HG03520 (cell line): ENCODE data around the gene NFKBIZ.

Source experiments
- ATAC-seq: cut with Tn5 transposase; IDR thresholded peaks from one replicate; pipeline ENCODE4 v1.9.1; 2021; ENCODE audit warnings: mild to moderate bottlenecking, moderate library complexity; ENCODE audit not compliant: unreplicated experiment

NFKBIZ gene

DNA sequence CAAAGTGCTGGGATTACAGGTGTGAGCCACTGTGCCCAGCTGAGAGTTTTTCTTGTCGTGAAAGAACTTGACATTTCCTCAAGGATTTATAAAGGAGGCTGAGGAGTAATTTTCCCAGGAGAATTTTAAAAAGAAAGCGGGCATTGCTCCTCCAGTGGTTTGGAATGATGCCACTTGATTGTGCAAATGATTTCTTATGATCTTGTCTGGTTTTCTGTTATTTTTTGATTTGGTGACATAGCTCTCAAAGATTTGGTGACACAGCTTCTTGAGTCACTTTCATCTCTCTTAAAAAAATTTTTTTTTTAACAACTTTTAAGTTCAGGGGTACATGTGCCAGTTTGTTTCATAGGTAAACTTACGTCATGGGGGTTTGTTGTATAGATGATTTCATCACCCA, 24.6 kb upstream of the NFKBIZ start:
- ATAC-seq, result no peak

- ATAC-seq, result no peak
Observed at GRCh38 chr3:101825904-101826445, 23.3 kb upstream of the NFKBIZ start.

GRCh38 chr3:101827211-101828174, 21.8 kb upstream of the NFKBIZ start:
- peak; percentile 86 for ATAC-seq

GRCh38 chr3:101828276-101828675, 21.0 kb upstream of the NFKBIZ start:
- no peak for ATAC-seq

- ATAC-seq, result peak; percentile 47
Observed at GRCh38 chr3:101828691-101829436, 20.4 kb upstream of the NFKBIZ start.

DNA sequence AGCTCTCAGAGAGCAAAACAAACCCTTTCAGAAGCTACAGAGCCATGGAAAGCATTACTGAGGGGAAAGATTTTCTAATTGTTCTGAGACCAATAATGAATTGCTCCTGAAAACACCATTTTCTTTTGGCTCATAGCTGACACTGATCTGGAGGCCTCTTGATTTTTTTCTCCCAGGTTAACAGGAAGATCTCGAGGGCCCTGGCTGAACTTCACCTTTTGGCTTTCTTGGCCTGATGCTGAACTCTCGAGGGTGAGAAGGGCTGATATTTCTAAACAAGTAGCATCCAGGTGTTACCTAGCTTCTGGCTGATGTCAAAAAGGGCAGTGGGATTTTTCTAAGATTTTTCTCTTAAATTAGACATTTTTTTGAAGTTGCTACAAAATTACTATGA, 19.9 kb upstream of the NFKBIZ start:
- ATAC-seq, result no peak

- ATAC-seq, result no peak
Observed at GRCh38 chr3:101829874-101830273, 19.4 kb upstream of the NFKBIZ start.

GRCh38 chr3:101833446-101833974, 15.8 kb upstream of the NFKBIZ start:
- no peak for ATAC-seq

DNA sequence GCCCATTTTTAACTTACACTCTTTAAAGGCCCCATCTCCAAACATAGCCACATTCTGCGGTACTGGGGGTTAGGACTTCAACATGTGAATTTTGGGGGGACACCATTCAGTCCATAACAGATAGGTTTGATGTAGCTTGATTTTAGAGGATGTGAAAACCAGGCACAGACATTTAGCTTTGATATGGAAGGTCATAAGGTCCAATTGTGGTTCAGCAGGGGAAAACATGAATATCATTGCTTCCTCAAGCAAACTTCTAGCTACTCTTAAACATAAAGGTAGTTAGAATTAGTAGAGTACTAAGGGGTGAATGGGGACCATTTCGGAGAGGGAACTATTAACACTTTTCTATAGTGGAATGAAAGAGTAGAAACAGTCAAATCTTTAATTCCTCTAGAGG, 13.6 kb upstream of the NFKBIZ start:
- no peak for ATAC-seq

GRCh38 chr3:101836160-101836559, 13.2 kb upstream of the NFKBIZ start:
- ATAC-seq, result no peak

DNA sequence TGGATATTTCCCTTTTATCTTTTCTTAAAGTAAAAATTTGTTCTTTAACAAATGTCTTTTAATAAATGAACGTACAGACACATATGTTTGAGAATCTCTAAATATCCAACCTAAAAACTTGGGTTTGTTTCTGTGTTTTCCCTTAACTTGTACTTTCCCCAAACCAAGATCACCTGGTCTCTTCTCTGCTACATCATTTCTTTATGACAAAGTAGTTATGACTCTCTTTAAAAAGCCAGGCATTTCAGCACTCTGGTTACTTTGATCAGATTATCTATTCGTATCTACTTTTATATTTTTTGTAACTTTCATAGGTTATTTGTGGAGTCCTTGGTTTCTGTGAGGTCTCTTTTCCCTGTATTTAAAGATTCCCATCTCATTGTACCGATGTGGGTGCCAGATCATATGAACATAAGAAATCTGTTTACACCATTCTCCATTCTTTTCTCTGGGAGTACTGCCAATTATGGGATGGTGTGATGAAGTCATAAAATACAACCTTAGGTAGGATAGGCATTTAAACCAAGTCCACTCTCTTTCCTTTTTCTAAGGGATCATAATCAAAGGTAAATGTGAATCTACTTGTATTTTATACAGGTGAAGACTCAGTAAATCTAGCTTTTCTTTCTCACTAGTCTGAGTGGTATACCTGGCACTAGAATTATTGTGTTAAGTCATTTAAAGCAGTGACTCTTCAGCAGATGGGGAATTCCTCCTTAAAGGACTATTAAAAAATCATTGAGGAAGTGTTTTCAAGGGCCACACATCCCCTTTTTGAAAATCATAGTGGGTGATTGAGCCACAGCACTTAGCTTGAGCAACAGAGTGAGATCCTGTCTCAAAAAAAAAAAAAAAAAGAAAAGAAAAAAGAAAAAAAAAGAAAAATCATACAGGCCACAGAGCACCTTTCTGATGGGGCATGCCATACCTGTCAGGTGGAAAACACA, 12.4 kb upstream of the NFKBIZ start:
- no peak for ATAC-seq

DNA sequence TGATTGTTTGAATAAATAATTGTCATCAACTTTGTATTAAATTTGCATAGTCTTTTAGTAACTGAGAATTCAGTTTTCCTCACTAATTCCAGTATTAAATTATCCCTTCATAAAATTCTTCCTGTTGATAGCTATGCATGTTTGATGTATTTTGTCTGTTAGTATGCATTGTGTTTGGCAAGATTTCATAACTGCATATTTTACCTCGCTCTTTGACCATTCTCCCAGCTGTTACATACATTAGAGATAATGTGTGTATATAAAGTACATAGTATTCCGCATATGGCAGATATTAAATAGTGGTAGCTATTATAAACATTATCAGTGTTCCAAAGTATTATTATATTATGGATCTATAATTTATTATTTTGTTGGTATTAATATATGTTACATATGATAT, 10.6 kb upstream of the NFKBIZ start:
- no peak for ATAC-seq

- no peak for ATAC-seq
Observed at GRCh38 chr3:101840066-101840465, 9.2 kb upstream of the NFKBIZ start.

- no peak for ATAC-seq
Observed at GRCh38 chr3:101842245-101842934, 6.9 kb upstream of the NFKBIZ start.

DNA sequence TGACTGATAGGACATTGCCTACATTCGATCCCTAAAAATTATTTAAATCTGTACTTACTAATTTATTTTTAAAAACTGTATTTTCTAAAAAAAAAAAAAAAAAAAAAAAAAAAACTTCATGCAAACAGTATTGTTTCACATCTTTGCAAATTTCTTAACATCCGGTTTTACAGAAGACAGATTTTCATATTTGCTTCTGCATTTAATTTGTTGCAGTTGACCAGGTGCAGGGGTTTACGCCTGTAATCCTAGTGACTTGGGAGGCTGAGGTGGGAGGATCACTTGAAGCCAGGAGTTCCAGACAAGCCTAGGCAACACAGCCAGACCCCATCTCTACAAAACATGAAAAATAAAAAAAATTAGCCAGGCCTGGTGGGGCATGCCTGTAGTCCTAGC, 6.4 kb upstream of the NFKBIZ start:
- ATAC-seq, result no peak

GRCh38 chr3:101845425-101845824, 3.9 kb upstream of the NFKBIZ start:
- no peak for ATAC-seq

- ATAC-seq, result no peak
Observed at GRCh38 chr3:101846709-101847108, 2.6 kb upstream of the NFKBIZ start.

- ATAC-seq, result no peak
Observed at GRCh38 chr3:101847328-101847727, 2.0 kb upstream of the NFKBIZ start.

DNA sequence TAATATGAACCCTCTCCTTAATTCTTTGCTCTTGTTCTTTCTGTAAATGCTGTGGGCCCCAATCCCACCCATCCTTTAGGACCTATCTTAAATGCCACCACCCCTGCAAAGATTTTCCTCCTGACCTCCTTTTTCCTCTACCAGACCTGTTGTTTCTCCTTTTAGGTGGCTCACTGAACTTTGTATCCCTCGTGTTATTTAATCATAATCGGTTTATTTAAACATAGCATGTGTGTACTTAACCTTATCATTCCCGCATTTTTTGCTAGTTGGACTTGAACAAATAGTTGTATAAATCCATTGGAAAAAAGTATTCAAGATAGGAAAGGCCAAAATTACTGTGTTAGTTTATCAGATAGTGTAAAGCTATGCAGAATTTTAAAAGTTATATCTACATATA, 988 bp upstream of the NFKBIZ start:
- ATAC-seq, result no peak

- peak; percentile 25 for ATAC-seq
Observed at GRCh38 chr3:101849714-101850245, 466 bp downstream of the NFKBIZ start.
